GM18519 (cell line): ENCODE data around the gene ISCU.
"Not testable (repeated sequence)": the region's sequence is repeated elsewhere in the genome, so short reads cannot be mapped to it uniquely, and the experiment has no call there.

Experiments
- ATAC-seq: cut with Tn5 transposase; IDR thresholded peaks from one replicate; pipeline ENCODE4 v1.9.1; 2021; ENCODE audit warnings: mild to moderate bottlenecking, moderate library complexity; ENCODE audit not compliant: unreplicated experiment, low FRiP score

ISCU gene

GRCh38 chr12:108568338-108569154, 6.2 kb downstream of the ISCU start:
- peak; percentile 67 for ATAC-seq

- ATAC-seq: no peak
Measured at GRCh38 chr12:108570743-108571608, 8.6 kb downstream of the ISCU start.

- no peak for ATAC-seq
Measured at GRCh38 chr12:108571609-108572165, 9.3 kb downstream of the ISCU start.

GRCh38 chr12:108572166-108572790, 9.9 kb downstream of the ISCU start:
- peak; percentile 27 for ATAC-seq

- peak; percentile 27 for ATAC-seq
Measured at GRCh38 chr12:108573317-108573716, 10.9 kb downstream of the ISCU start.

GRCh38 chr12:108574276-108574675, 11.9 kb downstream of the ISCU start:
- not testable (repeated sequence) for ATAC-seq

- ATAC-seq: no peak
Measured at GRCh38 chr12:108575199-108575912, 13.0 kb downstream of the ISCU start.

- no peak for ATAC-seq
Measured at GRCh38 chr12:108576660-108577234, 14.4 kb downstream of the ISCU start.

GRCh38 chr12:108577458-108577857, 15.1 kb downstream of the ISCU start:
- ATAC-seq: no peak

GRCh38 chr12:108578264-108578663, 15.9 kb downstream of the ISCU start:
- no peak for ATAC-seq

GRCh38 chr12:108578813-108579212, 16.4 kb downstream of the ISCU start:
- ATAC-seq: no peak

GRCh38 chr12:108580531-108580930, 18.1 kb downstream of the ISCU start:
- no peak for ATAC-seq

GRCh38 chr12:108581311-108582227, 19.2 kb downstream of the ISCU start:
- ATAC-seq: no peak

GRCh38 chr12:108582509-108582908, 20.1 kb downstream of the ISCU start:
- no peak for ATAC-seq

GRCh38 chr12:108582978-108583770, 20.8 kb downstream of the ISCU start:
- no peak for ATAC-seq

- ATAC-seq: no peak
Measured at GRCh38 chr12:108583991-108584390, 21.6 kb downstream of the ISCU start.

- ATAC-seq: no peak
Measured at GRCh38 chr12:108584456-108585065, 22.2 kb downstream of the ISCU start.

- ATAC-seq: no peak
Measured at GRCh38 chr12:108585864-108586263, 23.5 kb downstream of the ISCU start.
